Sigmoid colon (tissue), 7 donors: ENCODE results near the gene YKT6. TPM values are rescaled to one million over a fixed set of nuclear protein-coding genes. Genes with fewer than 3 reads are reported as not detected.
A peak's percentile ranks its signal among the peaks of the same experiment; 100 is the strongest.

ENCODE experiments used
- DNase-seq: peaks from one replicate; pipeline ENCODE4 v3.0.0-alpha.2; 2019
- H3K27ac ChIP-seq, 4 donors: fragments of 200-600 bp; sonication (generic); one replicate each; pipeline ENCODE4 v1.5.1; 2016 to 2019; ENCODE audit warnings: mild to moderate bottlenecking in 1 of 4
- H3K27me3 ChIP-seq, 3 donors: fragments of 200-600 bp; sonication (generic); one replicate each; pipeline ENCODE4 v1.5.1; 2019; ENCODE audit warnings: mild to moderate bottlenecking in 1 of 3
- H3K36me3 ChIP-seq, 4 donors: fragments of 200-600 bp; sonication (generic); one replicate each; pipeline ENCODE4 v1.5.1; 2016 to 2019
- H3K4me1 ChIP-seq, 4 donors: fragments of 200-600 bp; sonication (generic); one replicate each; pipeline ENCODE4 v1.5.1; 2017 to 2019
- H3K4me3 ChIP-seq, 4 donors: fragments of 200-600 bp; sonication (generic); one replicate each; pipeline ENCODE4 v1.5.1; 2017 to 2019; ENCODE audit warnings: mild to moderate bottlenecking in 2 of 4, moderate library complexity in 1 of 4
- H3K9me3 ChIP-seq, 4 donors: fragments of 200-600 bp in 3 of 4; sonication (generic) in 3 of 4; one replicate each; pipeline versions ENCODE4 v1.5.1 to v1.6.1; 2013 to 2019
- CTCF ChIP-seq, 4 experiments: fragments of 450-650 bp in 3 of 4; fragments of 200-600 bp in 1 of 4; IDR thresholded peaks; one replicate each; pipeline ENCODE4 v1.5.1; 2016 to 2019; ENCODE audit warnings: antibody characterized with exemption in 4 of 4, mild to moderate bottlenecking in 3 of 4, moderate library complexity in 2 of 4
- EP300 ChIP-seq, 4 donors: sonication (generic); formaldehyde crosslinking; IDR thresholded peaks; one replicate each; pipeline ENCODE4 v1.6.1; 2017; ENCODE audit warnings: antibody characterized with exemption in 4 of 4
- POLR2A ChIP-seq, 2 donors: fragments of 450-650 bp; IDR thresholded peaks; one replicate each; pipeline ENCODE4 v1.6.1; 2016; ENCODE audit warnings: antibody characterized with exemption in 2 of 2, mild to moderate bottlenecking in 2 of 2, moderate library complexity in 2 of 2
- POLR2AphosphoS5 ChIP-seq, 4 donors: sonication (generic); formaldehyde crosslinking; IDR thresholded peaks; one replicate each; pipeline ENCODE4 v1.6.1; 2017; ENCODE audit warnings: antibody characterized with exemption in 4 of 4
- WGBS, 2 donors: extraction: QIAGEN DNeasy Blood & Tissue Kit; methylation state at CpG; one replicate each; pipeline ENCODE4 v1.1.7; 2013; 5-methylcytosine and 5-hydroxymethylcytosine counted together
- intact Hi-C: fragments of 100-400 bp; cut with DNase I; formaldehyde crosslinking; loops from one replicate; pipeline ENCODE4 v1.15.1; 2023
- polyA plus RNA-seq, 3 donors: library from polyadenylated mRNA; stranded (reverse); fragments of 200-250 nt; gene quantifications; one replicate each; pipeline ENCODE4 v1.2.3, GENCODE V29; 2013
- total RNA-seq, 4 donors: library from RNA; depleted of rRNA; stranded (reverse); fragments of >200 nt; gene quantifications; one replicate each; pipeline ENCODE4 v1.1.0, GENCODE V29; 2016
- donor health status: healthy with polysubstance abuse.
- donor health status: Bipolar disorder and iron deficiency.
- donor health status: healthy.

Gene YKT6
- total and polyA plus RNA-seq, 7 donors = 39.2 to 95.5 (median 50.1) TPM

GRCh38 chr7:44256459-44256858, 55.7 kb downstream of the YKT6 start:
- 85 to 94% methylated on average over 5 of the region's 5 CpGs for WGBS, 2 donors
- H3K9me3 ChIP-seq = no peaks in the 10 kb centered on the region
- no peak for TF ChIP-seq CTCF (IDR thresholded peaks at IDR 0.05)
- TF ChIP-seq EP300 (IDR thresholded peaks at IDR 0.05) = no peak
- TF ChIP-seq POLR2AphosphoS5 (IDR thresholded peaks at IDR 0.05) = no peak
- TF ChIP-seq POLR2A (IDR thresholded peaks at IDR 0.05) = no peak
- H3K27me3 ChIP-seq = no peaks in the 10 kb centered on the region
- peaks cover 0 to 26% (median 20%) of the 10 kb centered on the region in 4 donors for H3K4me1 ChIP-seq
- H3K27ac ChIP-seq = peak overlapping the region in 1 of 4 donors; percentile 62
- no peaks in the 10 kb centered on the region for H3K36me3 ChIP-seq
- no peak for DNase-seq
- H3K4me3 ChIP-seq = no peak overlapping the region
- intact Hi-C loops = no loop called here

GRCh38 chr7:44257213-44257612, 56.4 kb downstream of the YKT6 start:
- Histone ChIP-seq H3K4me1 (peaks cover 0 to 26% (median 20%) of the 10 kb centered on the region in 4 donors), H3K36me3 (no peaks in the 10 kb centered on the region), H3K27ac (peak overlapping the region in 2 of 4 donors; percentile 15 to 62), H3K27me3 (no peaks in the 10 kb centered on the region), H3K9me3 (no peaks in the 10 kb centered on the region), H3K4me3 (no peak overlapping the region)
- intact Hi-C loops = no loop called here
- no peak for TF ChIP-seq POLR2AphosphoS5 (IDR thresholded peaks at IDR 0.05)
- TF ChIP-seq POLR2A (IDR thresholded peaks at IDR 0.05) = no peak
- TF ChIP-seq EP300 (IDR thresholded peaks at IDR 0.05) = no peak
- TF ChIP-seq CTCF (IDR thresholded peaks at IDR 0.05) = no peak
- DNase-seq = no peak
- 88 to 95% methylated on average over 6 of the region's 6 CpGs for WGBS, 2 donors

- WGBS, 2 donors = 34 to 72% methylated on average over 18 of the region's 18 CpGs
- TF ChIP-seq CTCF (IDR thresholded peaks at IDR 0.05) = no peak
- TF ChIP-seq EP300 (IDR thresholded peaks at IDR 0.05) = no peak
- peak in 1 of 4 donors; percentile 21 for TF ChIP-seq POLR2AphosphoS5 (IDR thresholded peaks at IDR 0.05)
- no peaks in the 10 kb centered on the region for H3K9me3 ChIP-seq
- no peaks in the 10 kb centered on the region for H3K27me3 ChIP-seq
- DNase-seq = no peak
- no peaks in the 10 kb centered on the region for H3K36me3 ChIP-seq
- intact Hi-C loops = no loop called here
- peak overlapping the region in 2 of 4 donors; percentile 15 to 69 for H3K27ac ChIP-seq
- peaks cover 0 to 26% (median 20%) of the 10 kb centered on the region in 4 donors for H3K4me1 ChIP-seq
- H3K4me3 ChIP-seq = no peak overlapping the region
Measured at GRCh38 chr7:44257618-44258422, 57.0 kb downstream of the YKT6 start.

GRCh38 chr7:44258423-44258760, 57.6 kb downstream of the YKT6 start:
- H3K27ac ChIP-seq = peak overlapping the region in 2 of 4 donors; percentile 32 to 69
- peaks cover 0 to 26% (median 20%) of the 10 kb centered on the region in 4 donors for H3K4me1 ChIP-seq
- H3K27me3 ChIP-seq = peaks cover 0 to 4% (median 0%) of the 10 kb centered on the region in 3 donors
- 67 to 87% methylated on average over 4 of the region's 4 CpGs for WGBS, 2 donors
- H3K36me3 ChIP-seq = no peaks in the 10 kb centered on the region
- no peak for DNase-seq
- TF ChIP-seq EP300 (IDR thresholded peaks at IDR 0.05) = no peak
- no peak for TF ChIP-seq POLR2AphosphoS5 (IDR thresholded peaks at IDR 0.05)
- TF ChIP-seq CTCF (IDR thresholded peaks at IDR 0.05) = no peak
- TF ChIP-seq POLR2A (IDR thresholded peaks at IDR 0.05) = no peak
- no peaks in the 10 kb centered on the region for H3K9me3 ChIP-seq
- intact Hi-C loops = no loop called here
- H3K4me3 ChIP-seq = no peak overlapping the region
